Activated naive CD4-positive, alpha-beta T cell treated with anti-CD3 and anti-CD28 coated beads, Interleukin-2, amount 50 U/mL, for 72 hours (primary cell): Measurements from ENCODE around the gene EVI5. TPM values are rescaled to one million over a fixed set of nuclear protein-coding genes. Genes with fewer than 3 reads are reported as not detected.
"Not testable (repeated sequence)": the region's sequence is repeated elsewhere in the genome, so short reads cannot be mapped to it uniquely, and the experiment has no call there.

ENCODE experiments used
- ATAC-seq, 2 donors: fragments of 150-1000 bp; cut with Tn5 transposase; 2 replicates each; pipeline ENCODE4 v1.10.0; 2021; ENCODE audit warnings: mild to moderate bottlenecking in 2 of 2, moderate library complexity in 2 of 2
- DNase-seq, 2 donors: peaks; one replicate each; pipeline ENCODE4 v3.0.0; 2021 to 2022; ENCODE audit warnings: low spot score in 2 of 2
- H3K27ac Mint-ChIP-seq, 2 donors: one replicate each; pipeline ENCODE4 v1.8.0; 2022; ENCODE audit warnings: mild to moderate bottlenecking in 2 of 2, mixed read lengths in 2 of 2
- H3K36me3 Mint-ChIP-seq, 2 donors: one replicate each; pipeline ENCODE4 v1.8.0; 2022; ENCODE audit warnings: mixed read lengths in 2 of 2
- H3K9me3 Mint-ChIP-seq, 2 donors: one replicate each; pipeline ENCODE4 v1.8.0; 2022; ENCODE audit warnings: mixed read lengths in 2 of 2
- total RNA-seq, 2 donors: library from RNA; stranded (reverse); gene quantifications; one replicate each; pipeline ENCODE4 v1.2.3, GENCODE V29; 2022

EVI5 gene
- total RNA-seq, 2 donors from 2014 or later = 20.9 to 68.0 TPM

DNA sequence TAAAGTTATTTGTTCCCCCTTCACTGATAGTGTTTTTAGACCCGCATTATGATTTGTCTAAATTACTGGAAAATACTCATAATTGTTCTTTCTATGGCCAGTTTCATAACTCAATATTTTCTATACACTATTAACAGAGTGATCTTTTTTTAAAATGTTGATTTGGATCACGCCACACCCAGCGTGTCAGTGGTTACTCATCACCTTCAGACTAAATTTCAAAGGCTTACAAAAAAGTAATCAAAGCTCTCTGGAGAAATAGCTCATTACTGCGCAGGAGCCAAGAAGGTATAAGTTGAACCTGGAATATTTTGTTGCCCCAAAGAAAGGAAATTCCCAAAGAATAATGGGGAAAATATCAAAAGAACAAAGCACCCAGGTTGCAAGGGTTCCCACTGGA, 104.9 kb downstream of the EVI5 start:
- peaks cover under 1 to 5% of the 10 kb centered on the region in 2 donors for H3K9me3 Mint-ChIP-seq
- peaks cover 0 to 2% of the 10 kb centered on the region in 2 donors for H3K36me3 Mint-ChIP-seq
- no peak for ATAC-seq

DNA sequence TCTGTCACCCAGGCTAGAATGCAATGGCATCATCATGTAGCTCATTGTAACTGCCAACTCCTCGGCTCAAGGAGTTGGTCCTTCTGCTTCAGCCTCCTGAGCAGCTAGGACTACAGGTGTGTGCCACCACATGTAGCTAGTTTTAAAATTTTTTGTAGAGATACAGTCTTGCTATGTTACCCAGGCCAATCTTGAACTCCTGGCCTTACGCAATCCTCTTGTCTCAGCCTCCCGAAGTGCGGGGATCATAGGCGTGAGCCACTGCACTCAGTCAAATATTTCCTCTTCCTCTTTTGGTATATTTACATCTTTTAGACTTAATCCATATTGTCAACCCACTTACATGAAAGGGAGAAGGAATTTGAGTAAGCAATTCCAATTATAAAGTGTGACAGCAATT, 121.1 kb downstream of the EVI5 start:
- Mint-ChIP-seq H3K27ac (no peak overlapping the region), H3K9me3 (no peaks in the 10 kb centered on the region), H3K36me3 (no peaks in the 10 kb centered on the region)
- DNase-seq (no peak), ATAC-seq (no peak)

More for the DNA sequence above, 104.9 kb downstream of the EVI5 start:
- no peak overlapping the region for H3K27ac Mint-ChIP-seq
- DNase-seq = no peak

DNA sequence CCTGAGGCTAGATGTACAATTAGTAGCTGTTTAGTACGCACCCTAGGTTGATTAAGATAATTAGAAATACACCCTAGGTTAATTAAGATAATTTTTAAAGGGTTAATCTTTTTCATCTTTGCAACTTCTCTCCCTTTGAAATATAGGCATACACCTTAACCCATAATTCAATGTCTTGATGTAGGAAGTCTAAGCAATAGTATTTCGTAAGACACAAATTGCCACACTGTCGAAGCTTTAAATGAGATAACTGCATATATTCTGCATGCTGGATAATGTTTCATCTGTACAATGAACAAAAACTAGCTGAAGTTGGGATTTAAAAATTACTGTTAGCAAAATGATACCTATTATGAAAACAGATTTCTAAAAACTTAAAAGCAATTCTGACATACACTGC, 122.9 kb downstream of the EVI5 start:
- H3K9me3 Mint-ChIP-seq = no peaks in the 10 kb centered on the region
- H3K36me3 Mint-ChIP-seq = no peaks in the 10 kb centered on the region
- ATAC-seq = no peak
- no peak overlapping the region for H3K27ac Mint-ChIP-seq
- no peak for DNase-seq

DNA sequence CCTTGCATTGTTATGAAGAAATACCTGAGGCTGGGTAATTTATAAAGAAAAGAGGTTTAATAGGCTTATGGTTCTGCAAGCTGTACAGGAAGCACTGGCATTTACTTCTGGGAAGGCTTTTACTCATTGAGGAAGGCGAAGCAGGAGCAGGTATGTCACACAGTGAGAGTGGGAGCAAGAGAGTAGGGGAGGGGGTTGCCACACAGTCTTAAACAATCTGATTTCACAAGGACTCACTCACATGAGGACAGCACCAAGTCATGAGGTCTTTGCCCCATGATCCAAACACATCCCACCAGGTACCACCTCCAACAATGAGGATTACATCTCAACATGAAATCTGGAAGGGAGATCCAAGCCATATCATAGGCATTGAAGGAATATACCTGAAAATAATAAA, 127.2 kb downstream of the EVI5 start:
- H3K27ac Mint-ChIP-seq = no peak overlapping the region
- no peak for ATAC-seq

DNA sequence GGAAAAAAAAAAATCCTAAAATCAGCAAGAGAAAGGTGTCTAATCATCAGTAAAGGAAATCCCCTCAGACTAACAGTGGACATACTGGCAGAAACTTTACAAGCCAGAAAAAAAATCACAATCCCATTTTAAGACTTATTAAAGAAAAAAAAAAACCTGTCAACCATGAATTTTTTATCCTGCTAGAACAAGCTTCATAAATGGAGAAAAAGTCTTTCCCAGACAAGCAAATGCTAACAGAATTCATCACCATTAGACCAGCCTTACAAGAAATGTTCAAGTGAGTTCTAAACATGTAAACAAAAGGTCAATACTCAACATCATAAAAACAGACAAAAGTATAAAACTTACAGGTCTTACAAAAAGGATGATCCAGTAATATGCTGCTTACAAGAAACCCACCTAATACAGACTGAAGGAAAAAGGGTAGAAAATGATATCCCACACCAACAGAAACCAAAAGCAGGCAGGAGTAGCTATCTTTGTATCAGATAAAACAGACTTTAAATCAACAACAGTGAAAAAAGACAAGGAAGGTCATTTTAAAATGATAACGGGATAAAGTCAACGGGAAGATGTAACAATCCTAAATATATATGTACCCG, 129.6 kb downstream of the EVI5 start:
- Mint-ChIP-seq H3K27ac (no peak overlapping the region), H3K9me3 (peaks cover 13 to 24% of the 10 kb centered on the region in 2 donors), H3K36me3 (peaks cover 15 to 35% of the 10 kb centered on the region in 2 donors)
- DNase-seq = no peak
- no peak for ATAC-seq

More for the DNA sequence above, 127.2 kb downstream of the EVI5 start:
- H3K36me3 Mint-ChIP-seq = peaks cover 15 to 30% of the 10 kb centered on the region in 2 donors
- peaks cover 13 to 24% of the 10 kb centered on the region in 2 donors for H3K9me3 Mint-ChIP-seq
- DNase-seq = no peak

DNA sequence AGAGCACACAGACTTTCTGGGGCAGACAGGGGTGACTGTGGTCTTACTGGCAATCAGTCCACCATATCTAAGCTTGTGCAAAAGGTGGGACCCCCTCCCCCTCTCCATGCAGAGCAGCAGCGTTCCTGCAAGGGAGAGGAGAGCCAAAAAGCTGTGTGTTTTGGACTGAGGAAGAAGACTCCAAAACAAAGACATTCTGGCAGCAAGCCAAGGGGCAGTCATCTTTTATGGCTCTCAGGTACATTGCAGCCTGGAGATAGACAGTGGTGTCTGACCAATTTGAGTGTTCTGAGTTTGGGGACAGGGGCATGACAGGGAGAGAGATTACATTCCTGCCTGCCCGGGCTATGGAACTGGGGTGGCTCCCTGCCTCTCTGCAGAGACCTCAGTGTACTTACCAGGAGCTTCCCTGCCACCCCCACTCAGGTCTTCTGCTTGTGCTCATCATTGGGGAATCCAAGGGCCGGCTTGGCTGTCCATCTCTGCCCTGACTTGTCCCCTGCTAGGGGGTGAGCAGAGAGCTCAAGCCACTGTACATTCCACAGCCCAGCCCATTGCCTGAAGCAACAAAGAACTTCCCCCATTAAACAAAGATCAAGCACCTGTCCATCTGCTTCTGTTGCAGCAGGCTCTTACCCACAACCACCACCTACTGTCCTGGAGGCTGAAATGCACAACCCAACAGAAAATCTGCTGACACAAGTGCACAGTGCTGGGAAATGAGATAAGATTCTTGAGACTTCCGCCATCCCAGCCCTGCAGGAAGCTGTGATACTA, 131.1 kb downstream of the EVI5 start:
- Mint-ChIP-seq H3K36me3 (peaks cover 15 to 35% of the 10 kb centered on the region in 2 donors), H3K27ac (no peak overlapping the region), H3K9me3 (peaks cover 13 to 24% of the 10 kb centered on the region in 2 donors)
- no peak for DNase-seq
- no peak for ATAC-seq

DNA sequence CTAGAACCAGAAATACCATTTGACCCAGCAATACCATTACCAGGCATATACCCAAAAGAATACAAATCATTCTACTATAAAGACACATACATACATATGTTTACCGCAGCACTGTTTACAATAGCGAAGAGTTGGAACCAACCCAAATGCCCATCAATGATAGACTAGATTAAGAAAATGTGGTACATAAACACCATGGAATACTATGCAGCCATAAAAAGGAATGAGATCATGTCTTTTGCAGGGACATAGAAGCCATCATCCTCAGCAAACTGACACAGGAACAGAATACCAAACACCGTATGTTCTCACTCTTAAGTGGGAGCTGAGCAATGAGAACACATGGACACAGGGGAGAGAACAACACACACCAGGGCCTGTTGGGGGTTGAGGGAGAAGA, 144.2 kb downstream of the EVI5 start:
- ATAC-seq, H3K27ac Mint-ChIP-seq, H3K9me3 Mint-ChIP-seq, DNase-seq, H3K36me3 Mint-ChIP-seq: not testable (repeated sequence)

DNA sequence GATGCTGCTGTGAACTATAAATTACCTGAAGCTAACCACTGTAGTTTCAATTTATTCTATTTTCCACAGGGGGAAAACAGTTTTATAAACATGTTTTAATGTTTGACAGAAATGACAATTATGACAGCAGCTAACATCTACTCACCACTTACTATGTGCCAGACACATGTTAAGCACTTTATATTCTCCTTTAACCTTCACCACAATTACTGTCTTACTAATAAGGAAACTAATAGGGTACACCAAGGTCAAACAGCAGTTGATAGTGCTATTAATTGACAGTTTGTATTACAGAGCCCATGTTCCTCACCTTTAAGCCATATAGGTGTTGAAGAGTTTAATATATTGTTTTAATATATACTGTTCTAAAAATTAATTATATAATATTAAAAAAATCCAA, 146.4 kb downstream of the EVI5 start:
- H3K36me3 Mint-ChIP-seq = no peaks in the 10 kb centered on the region
- no peak for ATAC-seq

DNA sequence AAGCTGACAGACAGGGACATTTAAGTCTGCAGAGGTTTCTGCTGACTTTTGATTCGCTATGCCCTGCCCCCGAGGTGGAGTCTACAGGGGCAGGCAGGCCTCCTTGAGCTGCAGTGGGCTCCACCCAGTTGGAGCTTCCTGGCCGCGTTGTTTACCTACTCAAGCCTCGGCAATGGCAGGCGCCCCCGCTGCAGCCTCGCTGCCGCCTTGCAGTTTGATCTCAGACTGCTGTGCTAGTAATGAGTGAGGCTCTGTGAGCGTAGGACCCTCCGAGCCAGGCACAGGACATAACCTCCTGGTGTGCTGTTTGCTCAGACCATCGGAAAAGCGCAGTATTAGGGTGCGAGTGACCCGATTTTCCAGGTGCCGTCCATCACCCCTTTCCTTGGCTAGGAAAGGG, 149.7 kb downstream of the EVI5 start:
- not testable (repeated sequence) for DNase-seq

More for the DNA sequence above, 146.4 kb downstream of the EVI5 start:
- no peak for DNase-seq
- H3K27ac Mint-ChIP-seq = no peak overlapping the region
- no peaks in the 10 kb centered on the region for H3K9me3 Mint-ChIP-seq

DNA sequence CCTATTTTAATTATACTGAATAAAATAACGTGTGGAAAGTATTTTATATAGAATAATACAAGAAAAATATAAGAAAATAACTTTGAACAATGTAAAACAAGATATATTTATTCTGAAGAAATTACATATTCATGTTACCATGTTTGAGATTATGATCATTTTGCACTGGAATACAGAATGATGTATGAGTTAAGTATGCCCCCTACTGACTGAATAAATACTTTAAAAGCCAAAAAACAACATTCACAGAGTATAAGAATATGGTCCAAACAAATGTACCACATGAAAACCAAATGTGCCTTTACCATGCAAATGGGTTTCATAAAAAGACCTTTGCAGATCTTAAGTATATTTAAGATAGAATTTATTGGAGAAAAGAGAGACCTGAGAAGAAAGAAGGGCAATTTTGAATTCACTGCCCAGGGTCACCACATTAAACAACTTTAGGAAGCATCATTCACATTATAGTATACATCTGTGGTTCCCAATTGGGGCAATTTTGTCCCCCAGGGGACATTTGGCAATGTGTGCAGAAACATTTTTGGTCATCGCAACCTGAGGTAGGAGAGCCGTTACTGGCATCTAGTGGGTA, 161.6 kb downstream of the EVI5 start:
- no peak overlapping the region for H3K27ac Mint-ChIP-seq
- DNase-seq = no peak
- H3K36me3 Mint-ChIP-seq = peaks cover 0 to 14% of the 10 kb centered on the region in 2 donors
- H3K9me3 Mint-ChIP-seq = peaks cover 0 to 7% of the 10 kb centered on the region in 2 donors
- ATAC-seq = peak; percentile 66

More for the DNA sequence above, 149.7 kb downstream of the EVI5 start:
- not testable (repeated sequence) for H3K27ac Mint-ChIP-seq, ATAC-seq, H3K36me3 Mint-ChIP-seq, H3K9me3 Mint-ChIP-seq

DNA sequence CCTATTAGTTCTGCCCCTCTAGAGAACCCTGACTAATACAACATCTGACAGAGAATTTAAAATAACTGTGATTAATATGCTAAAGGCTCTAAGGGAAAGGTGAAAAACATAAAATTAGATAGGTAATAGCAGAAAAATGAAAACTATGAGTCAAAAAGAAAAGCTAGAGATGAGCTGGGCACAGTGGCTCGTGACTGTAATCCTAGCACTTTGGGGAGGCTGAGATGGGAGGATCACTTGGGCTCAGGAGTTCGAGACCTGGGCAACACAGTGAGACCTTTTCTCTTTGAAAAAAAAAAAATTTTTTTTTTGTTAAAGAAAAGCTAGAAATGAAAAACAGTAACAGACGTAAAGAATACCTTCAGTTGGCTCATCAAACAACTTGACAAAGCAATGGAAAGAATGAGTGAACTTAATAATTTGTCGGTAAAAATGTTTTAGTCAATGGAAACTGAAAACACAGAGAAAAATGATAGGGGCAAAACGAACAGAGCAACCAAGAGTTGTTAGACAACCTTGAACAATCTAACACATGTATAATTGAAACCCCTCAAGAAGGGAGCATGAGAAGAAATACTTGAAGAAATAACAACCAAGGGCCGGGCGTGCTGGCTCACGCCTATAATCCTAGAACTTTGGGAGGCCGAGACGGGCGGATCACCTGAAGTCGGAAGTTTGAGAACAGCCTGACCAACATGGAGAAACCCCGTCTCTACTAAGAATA, 165.3 kb downstream of the EVI5 start:
- peak; percentile 73 to 81 for ATAC-seq
- peak overlapping the region; percentile 56 to 94 for H3K27ac Mint-ChIP-seq
- DNase-seq = no peak
- peaks cover 0 to 14% of the 10 kb centered on the region in 2 donors for H3K9me3 Mint-ChIP-seq
- peaks cover 0 to 21% of the 10 kb centered on the region in 2 donors for H3K36me3 Mint-ChIP-seq

DNA sequence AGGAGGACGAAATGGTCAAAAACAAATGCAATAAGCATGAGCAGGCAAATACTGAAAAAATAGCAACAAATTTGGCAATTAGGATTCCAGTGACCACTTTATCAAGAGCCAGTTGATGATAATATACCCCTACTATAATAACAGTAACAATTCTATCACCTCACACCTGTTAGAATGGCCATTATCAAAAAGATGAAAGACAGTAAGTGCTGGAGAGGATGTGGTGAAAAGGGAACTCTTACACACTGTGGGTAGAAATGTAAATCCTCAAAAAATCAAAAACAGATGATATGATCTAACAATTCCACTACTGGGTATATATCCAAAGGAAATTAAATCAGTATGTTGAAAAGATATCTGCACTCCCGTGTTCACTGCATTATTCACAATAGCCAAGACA, 183.9 kb downstream of the EVI5 start:
- Mint-ChIP-seq H3K9me3 (no peaks in the 10 kb centered on the region), H3K36me3 (peaks cover 0 to 6% of the 10 kb centered on the region in 2 donors), H3K27ac (no peak overlapping the region)
- DNase-seq = no peak
- ATAC-seq = no peak

DNA sequence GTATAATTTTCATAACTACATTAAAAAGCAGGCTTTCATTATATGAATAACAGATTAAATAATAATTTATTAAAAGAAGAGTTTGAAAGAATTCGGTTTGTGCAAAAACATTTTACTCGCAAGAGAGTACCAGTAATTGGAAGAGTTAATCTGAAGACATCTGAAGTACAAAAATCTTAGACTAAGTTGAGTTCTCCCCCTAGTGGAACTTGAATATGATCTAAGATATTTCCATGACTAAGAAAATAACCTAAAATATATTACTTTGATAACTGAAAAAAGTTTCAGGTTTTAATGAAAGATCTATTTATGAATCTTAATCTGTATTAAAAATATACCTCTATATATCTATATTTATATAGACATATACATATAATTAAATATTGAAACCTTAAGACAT, 185.7 kb downstream of the EVI5 start:
- Mint-ChIP-seq H3K36me3 (peaks cover 0 to 6% of the 10 kb centered on the region in 2 donors), H3K27ac (no peak overlapping the region), H3K9me3 (no peaks in the 10 kb centered on the region)
- no peak for DNase-seq
- peak in 1 of 2 donors; percentile 45 for ATAC-seq

DNA sequence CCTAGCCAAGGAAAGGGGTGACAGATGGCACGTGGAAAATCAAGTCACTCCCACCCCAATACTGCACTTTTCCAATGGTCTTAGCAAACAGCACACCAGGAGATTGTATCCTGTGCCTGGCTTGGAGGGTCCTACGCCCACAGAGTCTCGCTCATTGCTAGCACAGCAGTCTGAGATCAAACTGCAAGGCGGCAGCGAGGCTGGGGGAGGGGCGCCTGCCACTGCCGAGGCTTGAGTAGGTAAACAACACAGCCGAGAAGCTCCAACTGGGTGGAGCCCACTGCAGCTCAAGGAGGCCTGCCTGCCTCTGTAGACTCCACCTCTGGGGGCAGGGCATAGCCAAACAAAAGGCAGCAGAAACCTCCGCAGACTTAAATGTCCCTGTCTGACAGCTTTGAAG, 195.5 kb downstream of the EVI5 start:
- Mint-ChIP-seq H3K36me3 (peaks cover 17 to 48% of the 10 kb centered on the region in 2 donors), H3K9me3 (peaks cover 19 to 30% of the 10 kb centered on the region in 2 donors)
- not testable (repeated sequence) for H3K27ac Mint-ChIP-seq, DNase-seq, ATAC-seq

DNA sequence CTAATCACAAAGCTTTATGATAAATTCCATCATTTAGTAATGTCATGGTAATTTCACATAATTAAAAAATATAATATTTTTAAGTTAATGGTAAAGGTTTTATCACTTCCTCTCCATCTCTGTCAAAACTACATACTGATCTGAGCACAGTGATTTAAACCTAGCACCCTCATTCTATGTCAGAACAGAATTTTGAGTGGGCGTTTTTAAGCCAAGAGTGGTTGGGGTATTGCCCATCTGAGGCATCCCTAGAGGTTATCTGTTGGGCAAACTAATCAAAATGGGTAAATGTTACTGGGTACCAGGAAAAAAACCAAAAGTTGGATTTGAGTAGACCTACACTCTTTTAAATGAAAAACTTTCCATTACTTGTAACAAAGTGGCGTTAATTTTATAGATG, 197.5 kb downstream of the EVI5 start:
- Mint-ChIP-seq H3K9me3 (peaks cover 19 to 28% of the 10 kb centered on the region in 2 donors), H3K27ac (peak overlapping the region; percentile 94 to 96), H3K36me3 (peaks cover 17 to 39% of the 10 kb centered on the region in 2 donors)
- peak in 1 of 2 donors; percentile 55 for DNase-seq
- peak; percentile 69 to 72 for ATAC-seq

DNA sequence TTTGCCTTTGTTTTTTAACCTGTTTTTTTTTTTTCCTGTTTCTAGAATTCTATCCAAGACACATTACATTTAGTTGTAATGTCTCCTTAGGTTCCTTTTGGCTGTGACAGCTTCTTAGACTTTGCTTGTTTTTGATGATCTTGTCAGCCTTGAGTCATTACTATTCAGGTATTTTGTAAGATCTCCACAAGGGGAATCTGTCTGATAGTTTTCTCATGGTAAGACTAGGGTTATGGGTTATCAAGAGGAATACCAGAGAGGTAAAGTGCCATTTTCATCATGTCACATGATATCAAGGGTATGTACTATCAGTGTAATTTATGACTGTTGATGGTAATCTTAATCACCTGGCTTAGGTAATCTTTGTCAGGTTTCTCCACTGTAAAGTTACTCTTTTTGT, 199.1 kb downstream of the EVI5 start:
- ATAC-seq (peak; percentile 4 to 16), DNase-seq (no peak)
- Mint-ChIP-seq H3K9me3 (peaks cover 18 to 19% of the 10 kb centered on the region in 2 donors), H3K36me3 (peaks cover 17 to 41% of the 10 kb centered on the region in 2 donors), H3K27ac (peak overlapping the region; percentile 94 to 96)
